Naive thymus-derived CD4-positive, alpha-beta T cell (primary cell): ENCODE data around the gene CDH18. TPM values are rescaled to one million over a fixed set of nuclear protein-coding genes. Genes with fewer than 3 reads are reported as not detected.

Experiments used
- ATAC-seq: fragments of 150-1000 bp; cut with Tn5 transposase; 2 replicates; pipeline ENCODE4 v1.10.0; 2021; ENCODE audit warnings: mild to moderate bottlenecking, moderate library complexity
- CTCF ChIA-PET: fragments of 350-600 bp; sonication (Branson Sonifier 250); formaldehyde crosslinking; loops from one replicate; lab custom pipeline; 2021; ENCODE audit warnings: antibody characterized with exemption; lab: Charles Lee
- POLR2A ChIA-PET: fragments of 350-600 bp; sonication (Branson Sonifier 250); formaldehyde crosslinking; loops from one replicate; lab custom pipeline; 2021; ENCODE audit warnings: antibody characterized with exemption, inconsistent platforms; lab: Charles Lee
- DNase-seq, 9 donors: peaks; one replicate each; pipeline versions ENCODE4 v3.0.0 to v3.0.0-alpha.2; 2020 to 2022; ENCODE audit warnings: mixed read lengths in 1 of 9
- H3K27ac ChIP-seq: one replicate; pipeline ENCODE4 v1.7.0; 2013; ENCODE audit warnings: mild to moderate bottlenecking, low read depth, low read length, moderate library complexity
- H3K27me3 ChIP-seq, 2 donors: one replicate each; pipeline ENCODE4 v1.7.0; 2013; ENCODE audit warnings: low read length in 2 of 2, mild to moderate bottlenecking in 2 of 2, moderate library complexity in 2 of 2; ENCODE audit not compliant: control insufficient read depth in 2 of 2, insufficient read depth in 2 of 2
- H3K36me3 ChIP-seq, 3 experiments: 1 replicate in 2 of 3; 2 replicates in 1 of 3; pipeline ENCODE4 v1.7.0; 2013; ENCODE audit warnings: low read length in 3 of 3, mild to moderate bottlenecking in 3 of 3, moderate library complexity in 1 of 3; ENCODE audit not compliant: insufficient read depth in 3 of 3, control insufficient read depth in 2 of 3
- H3K4me1 ChIP-seq, 2 donors: one replicate each; pipeline ENCODE4 v1.7.0; 2013; ENCODE audit warnings: low read length in 2 of 2, mild to moderate bottlenecking in 2 of 2, moderate library complexity in 1 of 2; ENCODE audit not compliant: control insufficient read depth in 2 of 2, insufficient read depth in 2 of 2
- H3K4me3 ChIP-seq: 2 replicates; pipeline ENCODE4 v1.7.0; 2013; ENCODE audit warnings: mild to moderate bottlenecking, low read length
- H3K9me3 ChIP-seq, 3 experiments: 1 replicate in 2 of 3; 2 replicates in 1 of 3; pipeline ENCODE4 v1.7.0; 2013; ENCODE audit warnings: low read length in 3 of 3; ENCODE audit not compliant: control insufficient read depth in 2 of 3
- H3K27ac Mint-ChIP-seq, 9 donors: one replicate each; pipeline ENCODE4 v1.8.0; 2020 to 2022; ENCODE audit warnings: mixed read lengths in 9 of 9, mild to moderate bottlenecking in 8 of 9, moderate library complexity in 5 of 9, inconsistent platforms in 2 of 9
- H3K27me3 Mint-ChIP-seq, 5 donors: one replicate each; pipeline ENCODE4 v1.8.0; 2021 to 2022; ENCODE audit warnings: mixed read lengths in 5 of 5, mild to moderate bottlenecking in 1 of 5
- H3K36me3 Mint-ChIP-seq, 5 donors: one replicate each; pipeline ENCODE4 v1.8.0; 2020 to 2022; ENCODE audit warnings: mixed read lengths in 5 of 5, mild to moderate bottlenecking in 3 of 5, inconsistent platforms in 1 of 5
- H3K4me1 Mint-ChIP-seq, 7 donors: one replicate each; pipeline ENCODE4 v1.8.0; 2020 to 2022; ENCODE audit warnings: mixed read lengths in 7 of 7, mild to moderate bottlenecking in 3 of 7, inconsistent platforms in 1 of 7
- H3K4me3 Mint-ChIP-seq, 10 donors: one replicate each; pipeline ENCODE4 v1.8.0; 2020 to 2022; ENCODE audit warnings: mild to moderate bottlenecking in 10 of 10, mixed read lengths in 10 of 10, moderate library complexity in 6 of 10, inconsistent platforms in 2 of 10
- H3K9me3 Mint-ChIP-seq, 11 donors: one replicate each; pipeline ENCODE4 v1.8.0; 2020 to 2022; ENCODE audit warnings: mixed read lengths in 11 of 11, mild to moderate bottlenecking in 4 of 11, inconsistent platforms in 1 of 11, moderate library complexity in 1 of 11
- intact Hi-C, 2 donors: fragments of 100-400 bp; cut with micrococcal nuclease; formaldehyde crosslinking; loops; one replicate each; pipeline ENCODE4 v1.15.1; 2023
- polyA plus RNA-seq, 2 donors: library from polyadenylated mRNA; unstranded; fragments of 300-500 nt; fragmentation: Illumina TruSeq; gene quantifications; one replicate each; pipeline ENCODE4 v1.2.3, GENCODE V29; 2021
- total RNA-seq, 6 experiments: library from RNA in 5 of 6; stranded (reverse) in 5 of 6; gene quantifications; 1 replicate in 5 of 6; 2 replicates in 1 of 6; pipeline ENCODE4 v1.2.3 and lab custom pipeline; 2021 to 2026

The CDH18 gene
- total and polyA plus RNA-seq, 7 experiments from 2014 or later = not detected

GRCh38 chr5:19531374-19531952, 456.5 kb downstream of the CDH18 start:
- H3K36me3 ChIP-seq = no peaks in the 10 kb centered on the region
- Mint-ChIP-seq H3K27ac (no peak overlapping the region), H3K36me3 (no peaks in the 10 kb centered on the region), H3K4me1 (no peaks in the 10 kb centered on the region), H3K9me3 (peaks cover 0 to 25% (median 5%) of the 10 kb centered on the region in 11 donors), H3K27me3 (no peaks in the 10 kb centered on the region), H3K4me3 (no peak overlapping the region)
- no peak overlapping the region for H3K4me3 ChIP-seq
- DNase-seq (no peak), ATAC-seq (no peak)
- H3K9me3 ChIP-seq = no peaks in the 10 kb centered on the region
- H3K4me1 ChIP-seq = no peaks in the 10 kb centered on the region
- intact Hi-C loops = no loop called here
- CTCF ChIA-PET = interaction anchor here (0.6 kb wide), 1 partner anchor 1201 kb away, joined by 6 read pairs; no protein-coding TSS in a partner anchor
- no peaks in the 10 kb centered on the region for H3K27me3 ChIP-seq
- POLR2A ChIA-PET = no interaction called here
- H3K27ac ChIP-seq = no peak overlapping the region

DNA sequence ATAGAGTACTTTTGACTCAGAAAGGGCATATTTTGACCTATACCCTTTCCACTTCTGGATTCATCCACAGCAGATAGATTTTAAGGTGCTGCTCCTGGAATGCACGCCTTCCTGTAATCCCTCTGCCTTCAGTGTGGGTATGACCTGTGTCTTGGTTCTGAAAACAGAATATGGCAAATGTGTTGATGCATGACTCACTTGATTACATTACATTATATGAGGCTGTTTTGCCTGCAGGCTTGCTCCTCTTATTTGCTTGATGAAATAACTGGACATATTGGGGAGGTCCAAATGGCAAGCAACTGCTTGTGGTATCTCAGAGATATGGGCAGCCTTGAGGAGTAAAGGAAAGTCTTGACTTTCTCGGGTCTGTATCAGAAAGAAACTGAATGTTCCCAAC, 468.6 kb downstream of the CDH18 start:
- no peak overlapping the region for H3K4me3 ChIP-seq
- no peaks in the 10 kb centered on the region for H3K4me1 Mint-ChIP-seq
- no peak overlapping the region for H3K27ac Mint-ChIP-seq
- H3K4me3 Mint-ChIP-seq = no peak overlapping the region
- no peak for ATAC-seq
- H3K4me1 ChIP-seq = no peaks in the 10 kb centered on the region
- H3K27ac ChIP-seq = no peak overlapping the region
- CTCF ChIA-PET = no interaction called here
- H3K9me3 ChIP-seq = no peaks in the 10 kb centered on the region
- no peaks in the 10 kb centered on the region for H3K36me3 Mint-ChIP-seq
- intact Hi-C loops = no loop called here
- H3K27me3 Mint-ChIP-seq = no peaks in the 10 kb centered on the region
- DNase-seq = no peak
- POLR2A ChIA-PET = no interaction called here
- H3K27me3 ChIP-seq = no peaks in the 10 kb centered on the region
- H3K36me3 ChIP-seq = no peaks in the 10 kb centered on the region
- H3K9me3 Mint-ChIP-seq = peaks cover 0 to 16% (median 2%) of the 10 kb centered on the region in 11 donors

GRCh38 chr5:19498852-19499251, 489.1 kb downstream of the CDH18 start:
- no peaks in the 10 kb centered on the region for H3K4me1 Mint-ChIP-seq
- H3K9me3 Mint-ChIP-seq = peaks cover 0 to 6% (median 3%) of the 10 kb centered on the region in 11 donors
- Histone ChIP-seq H3K4me1 (no peaks in the 10 kb centered on the region), H3K36me3 (no peaks in the 10 kb centered on the region), H3K27me3 (no peaks in the 10 kb centered on the region), H3K9me3 (no peaks in the 10 kb centered on the region), H3K27ac (no peak overlapping the region), H3K4me3 (no peak overlapping the region)
- H3K27me3 Mint-ChIP-seq = no peaks in the 10 kb centered on the region
- ChIA-PET POLR2A (no interaction called here), CTCF (interaction anchor here (0.6 kb wide), 1 partner anchor 1476 kb away, joined by 3 read pairs; no protein-coding TSS in a partner anchor)
- H3K4me3 Mint-ChIP-seq = no peak overlapping the region
- ATAC-seq (no peak), DNase-seq (no peak)
- intact Hi-C loops = no loop called here
- H3K27ac Mint-ChIP-seq = no peak overlapping the region
- H3K36me3 Mint-ChIP-seq = no peaks in the 10 kb centered on the region

DNA sequence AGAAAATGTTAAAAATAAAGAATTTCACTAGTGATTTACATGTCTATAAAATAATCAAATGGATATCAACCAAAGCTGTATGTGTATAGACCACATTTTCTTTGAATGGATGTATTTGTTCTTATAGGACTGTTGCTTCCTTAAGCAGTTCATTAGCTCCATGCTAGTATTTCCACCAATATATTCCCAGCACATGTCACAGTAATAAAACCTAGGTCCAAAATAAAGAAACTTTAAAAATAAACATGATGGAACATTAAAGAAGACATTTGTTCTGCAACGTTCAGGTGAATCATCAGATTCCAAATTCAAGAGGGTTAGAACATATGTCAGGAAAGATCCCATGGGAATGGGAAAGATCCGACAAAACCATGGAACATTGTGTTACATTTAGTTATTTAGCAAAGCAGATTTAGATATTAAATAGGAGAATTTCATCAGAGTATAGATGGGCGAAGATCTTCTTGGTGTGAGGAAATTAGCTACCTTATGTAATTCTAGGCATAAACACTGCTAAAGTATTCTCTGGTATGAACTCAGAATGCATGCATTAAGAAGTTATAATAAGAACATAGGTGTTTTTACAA, 490.7 kb downstream of the CDH18 start:
- Histone ChIP-seq H3K27me3 (no peaks in the 10 kb centered on the region), H3K4me3 (no peak overlapping the region), H3K9me3 (no peaks in the 10 kb centered on the region), H3K36me3 (no peaks in the 10 kb centered on the region), H3K27ac (no peak overlapping the region), H3K4me1 (no peaks in the 10 kb centered on the region)
- Mint-ChIP-seq H3K4me1 (no peaks in the 10 kb centered on the region), H3K4me3 (no peak overlapping the region), H3K36me3 (no peaks in the 10 kb centered on the region), H3K27ac (no peak overlapping the region), H3K27me3 (no peaks in the 10 kb centered on the region), H3K9me3 (peaks cover 0 to 7% (median 5%) of the 10 kb centered on the region in 11 donors)
- ChIA-PET CTCF (no interaction called here), POLR2A (no interaction called here)
- intact Hi-C loops = no loop called here
- ATAC-seq = no peak
- DNase-seq = no peak

DNA sequence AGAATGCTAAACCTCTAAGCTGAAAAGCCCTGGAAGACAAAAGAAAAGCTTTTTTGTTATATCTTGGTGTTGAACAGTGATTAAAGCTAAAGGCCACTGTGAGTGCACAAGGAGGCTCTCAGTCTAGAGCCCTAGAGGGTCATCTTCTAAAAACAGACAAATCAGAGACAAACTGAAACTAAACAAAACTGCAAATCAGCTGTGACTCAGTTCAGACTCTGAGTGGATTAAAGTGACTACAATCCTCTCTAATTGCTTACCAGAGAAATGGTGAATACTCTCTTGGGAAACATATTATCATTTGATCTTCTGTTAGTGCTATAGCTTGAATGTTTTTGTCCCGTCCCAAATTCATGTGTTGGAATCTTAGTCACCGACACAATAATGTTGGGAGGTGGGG, 491.9 kb downstream of the CDH18 start:
- ATAC-seq (no peak), DNase-seq (no peak)
- Histone ChIP-seq H3K27me3 (no peaks in the 10 kb centered on the region), H3K4me3 (no peak overlapping the region), H3K27ac (no peak overlapping the region), H3K4me1 (no peaks in the 10 kb centered on the region), H3K9me3 (no peaks in the 10 kb centered on the region), H3K36me3 (no peaks in the 10 kb centered on the region)
- H3K27me3 Mint-ChIP-seq = no peaks in the 10 kb centered on the region
- H3K36me3 Mint-ChIP-seq = no peaks in the 10 kb centered on the region
- no peak overlapping the region for H3K4me3 Mint-ChIP-seq
- ChIA-PET POLR2A (no interaction called here), CTCF (no interaction called here)
- no peak overlapping the region for H3K27ac Mint-ChIP-seq
- intact Hi-C loops = no loop called here
- H3K4me1 Mint-ChIP-seq = no peaks in the 10 kb centered on the region
- peaks cover 0 to 7% (median 3%) of the 10 kb centered on the region in 11 donors for H3K9me3 Mint-ChIP-seq

GRCh38 chr5:19492861-19493260, 495.1 kb downstream of the CDH18 start:
- no peaks in the 10 kb centered on the region for H3K27me3 ChIP-seq
- H3K36me3 ChIP-seq = no peaks in the 10 kb centered on the region
- no peak overlapping the region for H3K27ac ChIP-seq
- no peak for ATAC-seq
- Mint-ChIP-seq H3K27me3 (no peaks in the 10 kb centered on the region), H3K4me1 (no peaks in the 10 kb centered on the region), H3K27ac (no peak overlapping the region), H3K9me3 (peaks cover 0 to 9% (median 4%) of the 10 kb centered on the region in 11 donors), H3K36me3 (no peaks in the 10 kb centered on the region), H3K4me3 (no peak overlapping the region)
- no peaks in the 10 kb centered on the region for H3K4me1 ChIP-seq
- ChIA-PET CTCF (no interaction called here), POLR2A (no interaction called here)
- intact Hi-C loops = no loop called here
- no peak overlapping the region for H3K4me3 ChIP-seq
- DNase-seq = no peak
- H3K9me3 ChIP-seq = no peaks in the 10 kb centered on the region

DNA sequence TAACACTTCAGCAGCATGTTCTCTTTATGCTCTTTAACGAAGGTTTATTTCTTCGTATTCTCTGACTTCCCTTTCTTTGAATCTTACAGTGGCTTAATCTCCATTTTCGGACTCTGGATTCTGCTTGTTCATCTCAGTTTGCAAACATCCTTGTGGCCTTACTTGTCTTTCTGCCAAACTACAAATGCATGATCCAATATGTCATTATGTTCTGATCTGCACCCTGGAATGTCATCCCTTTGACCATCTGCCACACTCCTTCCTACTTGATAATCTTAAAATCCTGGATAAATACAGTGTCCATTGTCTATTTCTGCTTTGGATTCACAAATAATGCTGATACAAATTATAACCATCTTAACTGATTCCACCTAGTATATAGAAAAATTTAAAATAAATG, 499.2 kb downstream of the CDH18 start:
- no peaks in the 10 kb centered on the region for H3K4me1 ChIP-seq
- Mint-ChIP-seq H3K4me3 (no peak overlapping the region), H3K27me3 (no peaks in the 10 kb centered on the region), H3K4me1 (no peaks in the 10 kb centered on the region), H3K36me3 (no peaks in the 10 kb centered on the region), H3K9me3 (peaks cover 0 to 24% (median 4%) of the 10 kb centered on the region in 11 donors), H3K27ac (no peak overlapping the region)
- no peak overlapping the region for H3K4me3 ChIP-seq
- no peak for DNase-seq
- no peaks in the 10 kb centered on the region for H3K36me3 ChIP-seq
- intact Hi-C loops = no loop called here
- H3K27ac ChIP-seq = no peak overlapping the region
- H3K27me3 ChIP-seq = no peaks in the 10 kb centered on the region
- ATAC-seq = no peak
- no peaks in the 10 kb centered on the region for H3K9me3 ChIP-seq
- CTCF ChIA-PET = no interaction called here
- POLR2A ChIA-PET = no interaction called here
